DND-41 (cell line): Measurements from ENCODE around the gene CIC.
A peak's percentile ranks its signal among the peaks of the same experiment; 100 is the strongest.

Experiments
- ATAC-seq: fragments of 200-7000 bp; cut with Tn5 transposase; 3 replicates; pipeline ENCODE4 v1.9.1; 2021; ENCODE audit warnings: low read depth; ENCODE audit not compliant: insufficient read depth
- DNase-seq: peaks from one replicate; pipeline ENCODE4 v3.0.0-alpha.2; 2020
- H2AFZ ChIP-seq: 2 replicates; pipeline ENCODE4 v1.6.0; 2012; ENCODE audit warnings: low read depth, low read length
- H3K27ac ChIP-seq: 2 replicates; pipeline ENCODE4 v1.5.1; 2012; ENCODE audit warnings: low read length, inconsistent platforms
- H3K27me3 ChIP-seq: fragments of 200-600 bp; sonication (generic); 2 replicates; pipeline ENCODE4 v1.6.0; 2012; ENCODE audit warnings: low read length, mild to moderate bottlenecking, inconsistent platforms; ENCODE audit not compliant: insufficient read depth, poor library complexity
- H3K36me3 ChIP-seq: 2 replicates; pipeline ENCODE4 v1.5.1; 2012; ENCODE audit warnings: low read length, inconsistent platforms; ENCODE audit not compliant: insufficient read depth
- H3K4me1 ChIP-seq: 2 replicates; pipeline ENCODE4 v1.5.1; 2012; ENCODE audit warnings: mild to moderate bottlenecking, low read length; ENCODE audit not compliant: insufficient read depth
- H3K4me2 ChIP-seq: 2 replicates; pipeline ENCODE4 v1.6.0; 2012; ENCODE audit warnings: mild to moderate bottlenecking, moderate library complexity, low read length, inconsistent platforms; ENCODE audit not compliant: insufficient read depth
- H3K4me3 ChIP-seq, 2 experiments: fragments of 200-600 bp in 1 of 2; shearing (Covaris generic) in 1 of 2; 2 replicates each; pipeline ENCODE4 v1.5.1; 2012 to 2016; ENCODE audit warnings: inconsistent platforms in 2 of 2, low read length in 2 of 2, mild to moderate bottlenecking in 2 of 2, low read depth in 1 of 2, moderate library complexity in 1 of 2
- H3K79me2 ChIP-seq: 2 replicates; pipeline ENCODE4 v1.6.0; 2012; ENCODE audit warnings: low read length, inconsistent platforms; ENCODE audit not compliant: insufficient read depth
- H3K9ac ChIP-seq: 2 replicates; pipeline ENCODE4 v1.6.0; 2012; ENCODE audit warnings: low read depth, mild to moderate bottlenecking, inconsistent platforms, low read length, moderate library complexity
- H3K9me3 ChIP-seq: 2 replicates; pipeline ENCODE4 v1.5.1; 2012; ENCODE audit warnings: low read length, moderate library complexity, mild to moderate bottlenecking, inconsistent platforms; ENCODE audit not compliant: insufficient read depth, severe bottlenecking
- H4K20me1 ChIP-seq: 2 replicates; pipeline ENCODE4 v1.6.0; 2012; ENCODE audit warnings: low read length; ENCODE audit not compliant: insufficient read depth
- CTCF ChIP-seq: IDR thresholded peaks from 2 replicates; pipeline ENCODE4 v1.5.1; 2012; ENCODE audit warnings: borderline replicate concordance, low read length, moderate library complexity, mild to moderate bottlenecking; ENCODE audit not compliant: poor library complexity, severe bottlenecking; ENCODE audit errors: extremely low read depth
- EZH2 ChIP-seq: IDR thresholded peaks from 3 replicates; pipeline ENCODE4 v1.6.1; 2012; ENCODE audit warnings: borderline replicate concordance, low read depth, mild to moderate bottlenecking, moderate library complexity, low read length, inconsistent platforms; ENCODE audit not compliant: severe bottlenecking

The CIC gene

GRCh38 chr19:42292042-42292960 lies 23.2 kb downstream of the CIC start:
- no peak for TF ChIP-seq CTCF
- no peak for TF ChIP-seq EZH2
- H3K4me2 ChIP-seq: no peak overlapping the region
- H3K27ac ChIP-seq: no peak overlapping the region
- no peak overlapping the region for H3K4me3 ChIP-seq
- ATAC-seq (no peak), DNase-seq (no peak)
- H3K27me3 ChIP-seq: no peaks in the 10 kb centered on the region
- no peaks in the 10 kb centered on the region for H3K79me2 ChIP-seq
- H3K36me3 ChIP-seq: peaks cover 96% of the 10 kb centered on the region
- no peak overlapping the region for H2AFZ ChIP-seq
- peaks cover 40% of the 10 kb centered on the region for H4K20me1 ChIP-seq
- H3K9ac ChIP-seq: no peak overlapping the region
- no peaks in the 10 kb centered on the region for H3K9me3 ChIP-seq
- no peaks in the 10 kb centered on the region for H3K4me1 ChIP-seq

- DNase-seq: no peak
- Histone ChIP-seq H3K27me3 (no peaks in the 10 kb centered on the region), H3K36me3 (peaks cover 90% of the 10 kb centered on the region), H3K4me1 (no peaks in the 10 kb centered on the region), H3K4me2 (no peak overlapping the region), H3K4me3 (no peak overlapping the region), H3K27ac (no peak overlapping the region), H3K9me3 (no peaks in the 10 kb centered on the region), H3K79me2 (no peaks in the 10 kb centered on the region), H3K9ac (no peak overlapping the region), H2AFZ (no peak overlapping the region), H4K20me1 (peaks cover 40% of the 10 kb centered on the region)
- no peak for TF ChIP-seq EZH2
- TF ChIP-seq CTCF: no peak
- no peak for ATAC-seq
Measured at GRCh38 chr19:42292963-42293362, 23.9 kb downstream of the CIC start.

- no peak overlapping the region for H2AFZ ChIP-seq
- H3K36me3 ChIP-seq: peaks cover 84% of the 10 kb centered on the region
- H3K4me2 ChIP-seq: no peak overlapping the region
- no peak overlapping the region for H3K27ac ChIP-seq
- no peak overlapping the region for H3K4me3 ChIP-seq
- peaks cover 40% of the 10 kb centered on the region for H4K20me1 ChIP-seq
- no peaks in the 10 kb centered on the region for H3K79me2 ChIP-seq
- H3K4me1 ChIP-seq: no peaks in the 10 kb centered on the region
- DNase-seq: no peak
- H3K27me3 ChIP-seq: no peaks in the 10 kb centered on the region
- no peaks in the 10 kb centered on the region for H3K9me3 ChIP-seq
- TF ChIP-seq EZH2: no peak
- peak; percentile 28 for TF ChIP-seq CTCF
- no peak for ATAC-seq
- H3K9ac ChIP-seq: no peak overlapping the region
Measured at GRCh38 chr19:42293540-42293939, 24.5 kb downstream of the CIC start.
